ENCODE results near the gene SH2D7. TPM values are rescaled to one million over a fixed set of nuclear protein-coding genes. Genes with fewer than 3 reads are reported as not detected.

Gene SH2D7
- total RNA-seq, 1 experiment from 2014 or later = not detected

GRCh38 chr15:78097667-78098066 is 5.3 kb downstream of the SH2D7 start:
- H2BK120ac ChIP-seq (ENCODE audit: low read depth, low read length, poor library complexity, severe bottlenecking) = no peak overlapping the region
- H2BK12ac ChIP-seq (ENCODE audit: insufficient read length, low read depth, low read length) = no peak overlapping the region
- H3K79me1 ChIP-seq (ENCODE audit: insufficient read depth, low read depth, low read length, poor library complexity, severe bottlenecking) = no peaks in the 10 kb centered on the region
- no peak overlapping the region for H3K23ac ChIP-seq (ENCODE audit: insufficient read length, low read depth, low read length)
- WGBS (ENCODE audit: extremely low coverage, insufficient read length, low lambda C conversion rate) = no CpG with 5 or more reads among the region's 9 CpGs
- DNase-seq = no peak
- H2BK20ac ChIP-seq (ENCODE audit: low read depth, low read length, poor library complexity, severe bottlenecking) = no peak overlapping the region
- H4K91ac ChIP-seq (ENCODE audit: insufficient read length, low read depth, low read length) = no peak overlapping the region
- no peaks in the 10 kb centered on the region for H3K4me1 Mint-ChIP-seq
- no peak overlapping the region for H3K56ac ChIP-seq (ENCODE audit: insufficient read length, low read depth, low read length)
- no peak overlapping the region for H3K27ac ChIP-seq (ENCODE audit: insufficient read length, low read depth, low read length)
- no peak overlapping the region for H3T11ph ChIP-seq (ENCODE audit: low read length)
- H3K18ac ChIP-seq (ENCODE audit: insufficient read length, low read depth, low read length) = no peak overlapping the region
- H2BK15ac ChIP-seq (ENCODE audit: low read depth, low read length) = no peak overlapping the region
- no peak overlapping the region for H3K27ac Mint-ChIP-seq
- H3K4me3 Mint-ChIP-seq = no peak overlapping the region
- H3K27me3 Mint-ChIP-seq (ENCODE audit: low read depth) = peaks cover 28% of the 10 kb centered on the region
- no peak overlapping the region for H2AK5ac ChIP-seq (ENCODE audit: insufficient read length, low read length)
- H3K27me3 ChIP-seq (ENCODE audit: insufficient read depth, low read length) = no peaks in the 10 kb centered on the region; the same call in 1 of the 2 replicates
- H4K5ac ChIP-seq (ENCODE audit: insufficient read length, low read depth, low read length) = no peak overlapping the region
- H3K36me3 Mint-ChIP-seq (ENCODE audit: insufficient read depth in 1 of 3, low read depth in 3 of 3) = no peaks in the 10 kb centered on the region
- no peak for TF ChIP-seq CTCF (conservative IDR thresholded peaks at IDR 0.05)
- no peaks in the 10 kb centered on the region for H4K20me1 ChIP-seq (ENCODE audit: control insufficient read depth, insufficient read depth, insufficient read length)
- H4K8ac ChIP-seq (replicated peaks; ENCODE audit: insufficient read length, low read depth, low read length) = no peak overlapping the region
- no peak overlapping the region for H2AFZ ChIP-seq (ENCODE audit: low read length)
- no peak overlapping the region for H3K9ac ChIP-seq (ENCODE audit: extremely low read depth, insufficient read length, low read length)
- H3K4ac ChIP-seq (ENCODE audit: low read depth, low read length) = no peak overlapping the region
- no peaks in the 10 kb centered on the region for H3K23me2 ChIP-seq (ENCODE audit: insufficient read length, low read depth, low read length, poor library complexity, severe bottlenecking)
- H3K79me2 ChIP-seq (ENCODE audit: insufficient read depth, low read length) = no peaks in the 10 kb centered on the region
- no peak overlapping the region for H2BK5ac ChIP-seq (ENCODE audit: insufficient read length, low read length)
- H3K4me1 ChIP-seq (ENCODE audit: insufficient read depth, low read length) = no peaks in the 10 kb centered on the region
- no peaks in the 10 kb centered on the region for H3K9me3 Mint-ChIP-seq
- no peaks in the 10 kb centered on the region for H3K9me3 ChIP-seq (ENCODE audit: control insufficient read depth, low read depth, low read length)
- H3K4me2 ChIP-seq (ENCODE audit: insufficient read depth, insufficient read length, low read length) = no peak overlapping the region
- H3K14ac ChIP-seq (ENCODE audit: insufficient read depth, low read length) = no peak overlapping the region
